HCT116 (cell line): ENCODE data around the gene ACHE. TPM values are rescaled to one million over a fixed set of nuclear protein-coding genes. Genes with fewer than 3 reads are reported as not detected.

Source experiments
- ATAC-seq: fragments of 200-7000 bp; cut with Tn5 transposase; 2 replicates; pipeline ENCODE4 v1.9.1; 2020; ENCODE audit warnings: mild to moderate bottlenecking, moderate library complexity
- BruUV-seq: library from RNA; stranded (reverse); fragments of 400-500 nt; replicated peaks from 2 replicates; lab custom pipeline; 2021; lab: Mats Ljungman, UMichigan
- CTCF ChIA-PET: fragments of 300-600 bp; sonication (Branson Sonifier 250); formaldehyde crosslinking; loops from one replicate; lab custom pipeline; 2021; ENCODE audit warnings: antibody characterized with exemption; lab: Charles Lee
- POLR2A ChIA-PET: fragments of 300-600, 350-600 bp; sonication (Branson Sonifier 250); formaldehyde crosslinking; loops from one replicate; lab custom pipeline; 2021; ENCODE audit warnings: antibody characterized with exemption; lab: Charles Lee
- RAD21 ChIA-PET, 2 experiments: fragments of 300-600 bp; sonication (Branson Sonifier 250); formaldehyde crosslinking; loops; one replicate each; lab custom pipeline; 2023; ENCODE audit warnings: low total read pairs in 2 of 2; ENCODE audit not compliant: uncharacterized antibody in 2 of 2, unreplicated experiment in 2 of 2, low non-redundant PET in 1 of 2; lab: Charles Lee
- DNase-seq: peaks from one replicate; pipeline ENCODE4 v3.0.0-alpha.2; 2010; ENCODE audit warnings: low read depth, low spot score
- H2AFZ ChIP-seq: fragments of 200-600 bp; shearing (Covaris generic), sonication (generic); 2 replicates; pipeline ENCODE4 v1.6.1; 2017; ENCODE audit warnings: low read depth, mixed run types, mixed read lengths, antibody characterized with exemption, low read length; ENCODE audit not compliant: poor library complexity, severe bottlenecking
- H3K27ac ChIP-seq: 2 replicates; pipeline ENCODE4 v1.5.1; 2012; ENCODE audit warnings: low read depth, low read length
- H3K27me3 ChIP-seq: fragments of 200-600 bp; sonication (generic); 2 replicates; pipeline ENCODE4 v1.6.1; 2016; ENCODE audit warnings: mixed run types, low read length, mixed read lengths; ENCODE audit not compliant: insufficient read depth
- H3K36me3 ChIP-seq, 2 experiments: fragments of 200-500 bp in 1 of 2; fragments of 200-600 bp in 1 of 2; sonication (Bioruptor generic) in 1 of 2; sonication (generic) in 1 of 2; 2 replicates each; pipeline versions ENCODE4 v1.5.1 to v1.6.1; 2014 to 2016; ENCODE audit warnings: low read length in 2 of 2, inconsistent platforms in 1 of 2, mixed read lengths in 1 of 2, mixed run types in 1 of 2; ENCODE audit not compliant: insufficient read depth in 2 of 2, control insufficient read depth in 1 of 2
- H3K4me1 ChIP-seq, 2 experiments: fragments of 200-600 bp in 1 of 2; sonication (generic) in 1 of 2; 2 replicates each; pipeline versions ENCODE4 v1.5.1 to v1.6.1; 2012 to 2017; ENCODE audit warnings: low read length in 2 of 2, inconsistent platforms in 1 of 2, mild to moderate bottlenecking in 1 of 2, mixed read lengths in 1 of 2, mixed run types in 1 of 2, moderate library complexity in 1 of 2; ENCODE audit not compliant: insufficient read depth in 2 of 2, control insufficient read depth in 1 of 2
- H3K4me2 ChIP-seq: fragments of 200-600 bp; sonication (generic); 2 replicates; pipeline ENCODE4 v1.6.1; 2017; ENCODE audit warnings: mixed run types, low read length, mixed read lengths
- H3K4me3 ChIP-seq, 2 experiments: fragments of 200-600 bp in 1 of 2; sonication (generic) in 1 of 2; replicated peaks in 1 of 2; 2 replicates each; pipeline ENCODE4 v1.5.1; 2011 to 2016; ENCODE audit warnings: low read length in 2 of 2, control low read depth in 1 of 2, low read depth in 1 of 2, mild to moderate bottlenecking in 1 of 2, mixed read lengths in 1 of 2, mixed run types in 1 of 2
- H3K79me2 ChIP-seq: fragments of 200-600 bp; sonication (generic); 2 replicates; pipeline ENCODE4 v1.6.1; 2017; ENCODE audit warnings: mild to moderate bottlenecking, mixed run types, low read length, moderate library complexity, mixed read lengths; ENCODE audit not compliant: insufficient read depth
- H3K9ac ChIP-seq: fragments of 200-600 bp; sonication (generic); 2 replicates; pipeline ENCODE4 v1.6.1; 2016; ENCODE audit warnings: low read length, mixed read lengths
- H3K9me2 ChIP-seq: fragments of 200-600 bp; sonication (generic), shearing (Covaris generic); 2 replicates; pipeline ENCODE4 v1.6.1; 2017; ENCODE audit warnings: mixed run types, mild to moderate bottlenecking, moderate library complexity; ENCODE audit not compliant: insufficient read depth
- H3K9me3 ChIP-seq, 2 experiments: fragments of 200-500 bp in 1 of 2; fragments of 200-600 bp in 1 of 2; sonication (Bioruptor generic) in 1 of 2; sonication (generic) in 1 of 2; 2 replicates each; pipeline ENCODE4 v1.6.1; 2014 to 2017; ENCODE audit warnings: low read length in 2 of 2, mixed read lengths in 2 of 2, inconsistent platforms in 1 of 2, low read depth in 1 of 2, mild to moderate bottlenecking in 1 of 2, mixed run types in 1 of 2, moderate library complexity in 1 of 2; ENCODE audit not compliant: control insufficient read depth in 1 of 2, insufficient read depth in 1 of 2
- H4K20me1 ChIP-seq: fragments of 200-600 bp; sonication (generic), shearing (Covaris generic); 2 replicates; pipeline ENCODE4 v1.6.1; 2017; ENCODE audit warnings: mixed run types, mild to moderate bottlenecking, moderate library complexity; ENCODE audit not compliant: insufficient read depth
- EZH2 ChIP-seq: fragments of 200-600 bp; sonication (generic); IDR thresholded peaks from 2 replicates; pipeline ENCODE4 v1.6.1; 2017; ENCODE audit warnings: antibody characterized with exemption, mixed run types
- EZH2phosphoT487 ChIP-seq: fragments of 200-600 bp; IDR thresholded peaks from 2 replicates; pipeline ENCODE4 v1.6.1; 2018; ENCODE audit warnings: antibody characterized with exemption, borderline replicate concordance
- FOSL1 ChIP-seq: IDR thresholded peaks from 2 replicates; pipeline ENCODE4 v1.6.1; 2012; ENCODE audit warnings: low read depth
- JUND ChIP-seq: IDR thresholded peaks from 2 replicates; pipeline ENCODE4 v1.6.1; 2012
- POLR2A ChIP-seq: IDR thresholded peaks from 2 replicates; pipeline ENCODE4 v1.7.0; 2011; ENCODE audit warnings: borderline replicate concordance; ENCODE audit not compliant: insufficient read depth, insufficient read length; ENCODE audit errors: extremely low read depth
- POLR2AphosphoS5 ChIP-seq: IDR thresholded peaks from 2 replicates; pipeline ENCODE4 v1.6.1; 2011; ENCODE audit warnings: mild to moderate bottlenecking, low read depth, low read length, moderate library complexity
- RAD21 ChIP-seq: IDR thresholded peaks from 2 replicates; pipeline ENCODE4 v1.6.1; 2012; ENCODE audit warnings: low read depth, mild to moderate bottlenecking
- SIN3A ChIP-seq: IDR thresholded peaks from 2 replicates; pipeline ENCODE4 v1.6.1; 2012; ENCODE audit warnings: low read depth
- SRF ChIP-seq: IDR thresholded peaks from 2 replicates; pipeline ENCODE4 v1.6.1; 2012; ENCODE audit warnings: low read depth
- TCF7L2 ChIP-seq: IDR thresholded peaks from 2 replicates; pipeline ENCODE4 v1.7.0; 2011; ENCODE audit warnings: borderline replicate concordance, inconsistent platforms; ENCODE audit not compliant: insufficient read depth, insufficient read length; ENCODE audit errors: extremely low read depth
- YY1 ChIP-seq: IDR thresholded peaks from 2 replicates; pipeline ENCODE4 v1.6.1; 2011; ENCODE audit warnings: low read length, low read depth, moderate library complexity, mild to moderate bottlenecking; ENCODE audit not compliant: insufficient replicate concordance; ENCODE audit errors: extremely low read depth
- ZFX ChIP-seq: fragments of 450-650 bp; IDR thresholded peaks from 2 replicates; pipeline ENCODE4 v1.6.1; 2017
- ZNF274 ChIP-seq: fragments of 200-500 bp; sonication (Bioruptor generic); IDR thresholded peaks from 2 replicates; pipeline ENCODE4 v1.6.1; 2014; ENCODE audit warnings: mild to moderate bottlenecking, low read depth, low read length, inconsistent platforms
- intact Hi-C: fragments of 100-400 bp; cut with micrococcal nuclease; formaldehyde crosslinking; loops from 2 replicates; pipeline ENCODE4 v1.10.0; 2022
- total RNA-seq: library from RNA; stranded (reverse); gene quantifications from one replicate; pipeline ENCODE4 v1.2.1, GENCODE V29; 2021; ENCODE audit not compliant: unreplicated experiment
- TF ChIP-seq, protein P1 (sequence below): IDR thresholded peaks from 2 replicates; pipeline ENCODE4 v1.6.1; 2012
- TF ChIP-seq, protein P2 (sequence below): IDR thresholded peaks from 2 replicates; pipeline ENCODE4 v1.6.1; 2011; ENCODE audit warnings: mild to moderate bottlenecking, low read length, moderate library complexity; ENCODE audit not compliant: insufficient replicate concordance; ENCODE audit errors: extremely low read depth
- TF ChIP-seq, protein P3 (sequence below): IDR thresholded peaks from 2 replicates; pipeline ENCODE4 v1.6.1; 2012
- TF ChIP-seq, protein P4 (sequence below): IDR thresholded peaks from 2 replicates; pipeline ENCODE4 v1.6.1; 2012; ENCODE audit warnings: low read depth

ACHE gene
- total RNA-seq, 1 experiment from 2014 or later: 1.8 TPM

DNA sequence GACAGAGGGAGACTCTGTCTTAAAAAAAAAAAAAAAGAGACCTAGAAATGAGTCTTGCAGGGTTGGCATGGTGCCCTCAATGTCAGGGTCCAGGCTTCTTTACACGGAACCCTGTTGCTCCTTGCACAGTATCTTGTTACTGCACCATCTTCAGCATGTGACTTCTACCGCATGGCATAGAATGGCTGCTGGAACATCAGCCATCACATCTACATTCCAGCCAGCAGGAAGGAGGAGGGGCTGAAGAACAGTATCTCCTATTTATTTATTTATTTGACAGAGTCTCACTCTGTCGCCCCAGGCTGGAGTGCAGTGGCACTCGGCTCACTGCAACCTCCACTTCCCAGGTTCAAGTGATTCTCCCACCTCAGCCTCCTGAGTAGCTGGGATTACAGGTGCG, 3.7 kb upstream of the ACHE start:
- H2AFZ ChIP-seq: no peak overlapping the region
- no peaks in the 10 kb centered on the region; the same call in 1 of the 2 replicates for H3K27me3 ChIP-seq
- H3K79me2 ChIP-seq: no peaks in the 10 kb centered on the region
- no peak overlapping the region for H3K9ac ChIP-seq
- TF ChIP-seq SRF (no peak), POLR2AphosphoS5 (no peak), ZFX (no peak), JUND (no peak), EZH2phosphoT487 (no peak), RAD21 (no peak), YY1 (no peak), POLR2A (no peak), ZNF274 (no peak), FOSL1 (no peak), EZH2 (no peak), SIN3A (no peak), TCF7L2 (no peak)
- TF ChIP-seq, protein P1, sequence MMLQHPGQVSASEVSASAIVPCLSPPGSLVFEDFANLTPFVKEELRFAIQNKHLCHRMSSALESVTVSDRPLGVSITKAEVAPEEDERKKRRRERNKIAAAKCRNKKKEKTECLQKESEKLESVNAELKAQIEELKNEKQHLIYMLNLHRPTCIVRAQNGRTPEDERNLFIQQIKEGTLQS: no peak
- TF ChIP-seq, protein P2, sequence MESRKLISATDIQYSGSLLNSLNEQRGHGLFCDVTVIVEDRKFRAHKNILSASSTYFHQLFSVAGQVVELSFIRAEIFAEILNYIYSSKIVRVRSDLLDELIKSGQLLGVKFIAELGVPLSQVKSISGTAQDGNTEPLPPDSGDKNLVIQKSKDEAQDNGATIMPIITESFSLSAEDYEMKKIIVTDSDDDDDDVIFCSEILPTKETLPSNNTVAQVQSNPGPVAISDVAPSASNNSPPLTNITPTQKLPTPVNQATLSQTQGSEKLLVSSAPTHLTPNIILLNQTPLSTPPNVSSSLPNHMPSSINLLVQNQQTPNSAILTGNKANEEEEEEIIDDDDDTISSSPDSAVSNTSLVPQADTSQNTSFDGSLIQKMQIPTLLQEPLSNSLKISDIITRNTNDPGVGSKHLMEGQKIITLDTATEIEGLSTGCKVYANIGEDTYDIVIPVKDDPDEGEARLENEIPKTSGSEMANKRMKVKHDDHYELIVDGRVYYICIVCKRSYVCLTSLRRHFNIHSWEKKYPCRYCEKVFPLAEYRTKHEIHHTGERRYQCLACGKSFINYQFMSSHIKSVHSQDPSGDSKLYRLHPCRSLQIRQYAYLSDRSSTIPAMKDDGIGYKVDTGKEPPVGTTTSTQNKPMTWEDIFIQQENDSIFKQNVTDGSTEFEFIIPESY: no peak
- TF ChIP-seq, protein P3, sequence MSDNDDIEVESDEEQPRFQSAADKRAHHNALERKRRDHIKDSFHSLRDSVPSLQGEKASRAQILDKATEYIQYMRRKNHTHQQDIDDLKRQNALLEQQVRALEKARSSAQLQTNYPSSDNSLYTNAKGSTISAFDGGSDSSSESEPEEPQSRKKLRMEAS: no peak
- TF ChIP-seq, protein P4, sequence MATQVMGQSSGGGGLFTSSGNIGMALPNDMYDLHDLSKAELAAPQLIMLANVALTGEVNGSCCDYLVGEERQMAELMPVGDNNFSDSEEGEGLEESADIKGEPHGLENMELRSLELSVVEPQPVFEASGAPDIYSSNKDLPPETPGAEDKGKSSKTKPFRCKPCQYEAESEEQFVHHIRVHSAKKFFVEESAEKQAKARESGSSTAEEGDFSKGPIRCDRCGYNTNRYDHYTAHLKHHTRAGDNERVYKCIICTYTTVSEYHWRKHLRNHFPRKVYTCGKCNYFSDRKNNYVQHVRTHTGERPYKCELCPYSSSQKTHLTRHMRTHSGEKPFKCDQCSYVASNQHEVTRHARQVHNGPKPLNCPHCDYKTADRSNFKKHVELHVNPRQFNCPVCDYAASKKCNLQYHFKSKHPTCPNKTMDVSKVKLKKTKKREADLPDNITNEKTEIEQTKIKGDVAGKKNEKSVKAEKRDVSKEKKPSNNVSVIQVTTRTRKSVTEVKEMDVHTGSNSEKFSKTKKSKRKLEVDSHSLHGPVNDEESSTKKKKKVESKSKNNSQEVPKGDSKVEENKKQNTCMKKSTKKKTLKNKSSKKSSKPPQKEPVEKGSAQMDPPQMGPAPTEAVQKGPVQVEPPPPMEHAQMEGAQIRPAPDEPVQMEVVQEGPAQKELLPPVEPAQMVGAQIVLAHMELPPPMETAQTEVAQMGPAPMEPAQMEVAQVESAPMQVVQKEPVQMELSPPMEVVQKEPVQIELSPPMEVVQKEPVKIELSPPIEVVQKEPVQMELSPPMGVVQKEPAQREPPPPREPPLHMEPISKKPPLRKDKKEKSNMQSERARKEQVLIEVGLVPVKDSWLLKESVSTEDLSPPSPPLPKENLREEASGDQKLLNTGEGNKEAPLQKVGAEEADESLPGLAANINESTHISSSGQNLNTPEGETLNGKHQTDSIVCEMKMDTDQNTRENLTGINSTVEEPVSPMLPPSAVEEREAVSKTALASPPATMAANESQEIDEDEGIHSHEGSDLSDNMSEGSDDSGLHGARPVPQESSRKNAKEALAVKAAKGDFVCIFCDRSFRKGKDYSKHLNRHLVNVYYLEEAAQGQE: no peak
- peaks cover 8 to 31% of the 10 kb centered on the region in 2 experiments for H3K4me1 ChIP-seq
- H3K9me2 ChIP-seq: no peaks in the 10 kb centered on the region
- CTCF ChIA-PET: no interaction called here
- no peaks in the 10 kb centered on the region for H3K36me3 ChIP-seq
- no TSS peak for BruUV-seq
- no peak for DNase-seq
- no peaks in the 10 kb centered on the region for H3K9me3 ChIP-seq
- ATAC-seq: no peak
- no peak overlapping the region for H3K4me2 ChIP-seq
- intact Hi-C loops: loop anchor here (5.0 kb wide), 1 partner anchor 238 kb away; no protein-coding TSS in a partner anchor
- RAD21 ChIA-PET: no interaction called here
- H4K20me1 ChIP-seq: no peaks in the 10 kb centered on the region
- POLR2A ChIA-PET: no interaction called here
- no peak overlapping the region for H3K4me3 ChIP-seq
- H3K27ac ChIP-seq: no peak overlapping the region
